SK-N-MC (cell line): ENCODE results near the gene NCAPG2.

Experiments
- EZH2 ChIP-seq: fragments of 200-600 bp; sonication (generic); IDR thresholded peaks from one replicate; pipeline ENCODE4 v1.6.1; 2017; ENCODE audit warnings: antibody characterized with exemption
- POLR2AphosphoS5 ChIP-seq: IDR thresholded peaks from 2 replicates; pipeline ENCODE4 v1.6.1; 2012; ENCODE audit warnings: mild to moderate bottlenecking, low read depth, low read length, borderline replicate concordance

DNA sequence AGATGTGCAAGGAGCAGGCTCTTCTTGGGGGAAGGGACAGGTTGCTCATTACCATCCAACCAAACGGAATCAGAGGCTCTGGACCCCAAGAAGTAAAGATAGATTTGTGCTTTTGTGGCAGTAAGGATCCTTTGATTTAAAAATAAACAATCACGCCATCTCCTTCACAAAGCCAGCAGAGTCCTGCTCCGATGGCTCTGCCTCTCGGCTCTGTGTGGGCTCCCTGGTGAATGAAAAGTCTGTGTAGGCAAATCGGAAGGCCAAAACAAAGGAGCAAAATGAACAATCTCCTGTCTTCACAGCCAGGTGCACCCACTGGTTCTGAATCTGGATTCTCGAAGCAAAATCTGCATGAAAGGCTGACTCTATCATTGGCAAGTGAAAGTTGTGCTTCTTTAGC lies 120.8 kb downstream of the NCAPG2 start:
- TF ChIP-seq POLR2AphosphoS5 (no peak), EZH2 (no peak)
